ENCODE data around the gene NOS3. TPM values are rescaled to one million over a fixed set of nuclear protein-coding genes. Genes with fewer than 3 reads are reported as not detected.

Gene NOS3
- total and polyA plus RNA-seq, 2 of the 13 experiments (the other 11 are each of a cell fraction or from before 2014, with no cell fraction given), result 3.7 to 7.5 TPM

DNA sequence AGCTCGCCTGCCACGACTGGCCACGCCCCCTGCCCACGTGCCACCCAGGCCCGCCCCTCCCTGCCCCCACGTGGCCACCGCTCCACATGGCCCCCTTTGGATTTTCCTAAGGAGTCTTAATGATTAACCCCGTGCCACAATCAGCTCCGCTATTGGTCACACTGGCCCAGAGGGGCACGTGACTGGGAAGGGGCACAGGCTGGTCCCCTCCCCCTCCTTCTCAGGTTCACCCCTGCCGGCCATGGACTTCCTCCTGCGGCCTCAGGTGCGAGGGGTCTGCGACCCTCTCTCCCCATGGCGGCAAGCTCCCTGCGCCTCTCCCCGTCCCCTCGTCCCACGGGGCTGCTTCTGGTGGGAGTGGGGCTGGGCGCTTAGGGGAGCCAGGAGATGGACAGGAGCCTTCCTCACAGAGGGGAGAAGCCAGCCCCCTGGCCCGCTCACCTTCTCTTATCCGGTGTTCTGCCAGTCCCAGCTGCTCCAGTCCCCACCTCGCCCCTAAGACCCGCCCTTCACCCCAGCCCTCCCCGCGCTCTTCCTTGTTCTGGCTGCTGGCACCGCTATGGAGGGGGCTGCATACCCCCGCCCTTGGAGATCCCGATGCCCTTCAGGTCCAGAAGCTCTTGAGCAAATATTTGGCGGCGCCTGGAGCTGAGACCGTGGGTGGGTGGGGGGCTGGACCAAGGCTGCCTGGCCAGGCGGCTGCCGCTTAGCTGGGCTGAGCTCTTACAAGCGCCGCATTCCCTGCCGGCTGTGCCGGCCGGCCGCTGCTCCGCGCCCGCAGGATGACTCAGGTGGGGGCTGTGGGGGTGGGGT lies 71.8 kb downstream of the NOS3 start (continued):
- TF ChIP-seq ZNF788 (CRISPR knock-in tag; IDR thresholded peaks at IDR 0.05; ENCODE audit: borderline replicate concordance), result peak; percentile 28; the same call in 1 of the 2 replicates
- no peak for TF ChIP-seq PHF5A (CRISPR knock-in tag; IDR thresholded peaks at IDR 0.05; ENCODE audit: low read depth, unreplicated experiment)
- no peak for TF ChIP-seq MAFG (CRISPR knock-in tag; IDR thresholded peaks at IDR 0.05)
- TF ChIP-seq, protein P1, sequence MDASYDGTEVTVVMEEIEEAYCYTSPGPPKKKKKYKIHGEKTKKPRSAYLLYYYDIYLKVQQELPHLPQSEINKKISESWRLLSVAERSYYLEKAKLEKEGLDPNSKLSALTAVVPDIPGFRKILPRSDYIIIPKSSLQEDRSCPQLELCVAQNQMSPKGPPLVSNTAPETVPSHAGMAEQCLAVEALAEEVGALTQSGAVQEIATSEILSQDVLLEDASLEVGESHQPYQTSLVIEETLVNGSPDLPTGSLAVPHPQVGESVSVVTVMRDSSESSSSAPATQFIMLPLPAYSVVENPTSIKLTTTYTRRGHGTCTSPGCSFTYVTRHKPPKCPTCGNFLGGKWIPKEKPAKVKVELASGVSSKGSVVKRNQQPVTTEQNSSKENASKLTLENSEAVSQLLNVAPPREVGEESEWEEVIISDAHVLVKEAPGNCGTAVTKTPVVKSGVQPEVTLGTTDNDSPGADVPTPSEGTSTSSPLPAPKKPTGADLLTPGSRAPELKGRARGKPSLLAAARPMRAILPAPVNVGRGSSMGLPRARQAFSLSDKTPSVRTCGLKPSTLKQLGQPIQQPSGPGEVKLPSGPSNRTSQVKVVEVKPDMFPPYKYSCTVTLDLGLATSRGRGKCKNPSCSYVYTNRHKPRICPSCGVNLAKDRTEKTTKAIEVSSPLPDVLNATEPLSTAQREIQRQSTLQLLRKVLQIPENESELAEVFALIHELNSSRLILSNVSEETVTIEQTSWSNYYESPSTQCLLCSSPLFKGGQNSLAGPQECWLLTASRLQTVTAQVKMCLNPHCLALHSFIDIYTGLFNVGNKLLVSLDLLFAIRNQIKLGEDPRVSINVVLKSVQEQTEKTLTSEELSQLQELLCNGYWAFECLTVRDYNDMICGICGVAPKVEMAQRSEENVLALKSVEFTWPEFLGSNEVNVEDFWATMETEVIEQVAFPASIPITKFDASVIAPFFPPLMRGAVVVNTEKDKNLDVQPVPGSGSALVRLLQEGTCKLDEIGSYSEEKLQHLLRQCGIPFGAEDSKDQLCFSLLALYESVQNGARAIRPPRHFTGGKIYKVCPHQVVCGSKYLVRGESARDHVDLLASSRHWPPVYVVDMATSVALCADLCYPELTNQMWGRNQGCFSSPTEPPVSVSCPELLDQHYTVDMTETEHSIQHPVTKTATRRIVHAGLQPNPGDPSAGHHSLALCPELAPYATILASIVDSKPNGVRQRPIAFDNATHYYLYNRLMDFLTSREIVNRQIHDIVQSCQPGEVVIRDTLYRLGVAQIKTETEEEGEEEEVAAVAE (CRISPR knock-in tag; IDR thresholded peaks at IDR 0.05; ENCODE audit: borderline replicate concordance), result peak; percentile 85; the same call in 1 of the 2 replicates
- TF ChIP-seq ERF (CRISPR knock-in tag; IDR thresholded peaks at IDR 0.05), result no peak
- TF ChIP-seq TSC22D2 (CRISPR knock-in tag; IDR thresholded peaks at IDR 0.05; ENCODE audit: borderline replicate concordance), result no peak
- no peak for TF ChIP-seq TOPORS (CRISPR knock-in tag; IDR thresholded peaks at IDR 0.05)
- TF ChIP-seq, protein P2, sequence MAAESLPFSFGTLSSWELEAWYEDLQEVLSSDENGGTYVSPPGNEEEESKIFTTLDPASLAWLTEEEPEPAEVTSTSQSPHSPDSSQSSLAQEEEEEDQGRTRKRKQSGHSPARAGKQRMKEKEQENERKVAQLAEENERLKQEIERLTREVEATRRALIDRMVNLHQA (CRISPR knock-in tag; IDR thresholded peaks at IDR 0.05), result no peak
- TF ChIP-seq ZNF792 (CRISPR knock-in tag; IDR thresholded peaks at IDR 0.05), result 0 out of 2 replicates have a peak, but pooled peaks have one; percentile 12
- 0 out of 2 replicates have a peak, but pooled peaks have one; percentile 20 for TF ChIP-seq SIX1 (CRISPR knock-in tag; IDR thresholded peaks at IDR 0.05; ENCODE audit: borderline replicate concordance)
- TF ChIP-seq ZFAT (CRISPR knock-in tag; conservative IDR thresholded peaks at IDR 0.05), result no peak
- no peak for TF ChIP-seq ZKSCAN8 (CRISPR knock-in tag; IDR thresholded peaks at IDR 0.05; ENCODE audit: borderline replicate concordance)
- TF ChIP-seq SOX6 (IDR thresholded peaks at IDR 0.05), result no peak
- TF ChIP-seq SOX6 (CRISPR knock-in tag; IDR thresholded peaks at IDR 0.05), result peak; percentile 59
- TF ChIP-seq ZNF136 (CRISPR knock-in tag; IDR thresholded peaks at IDR 0.05; ENCODE audit: low read depth), result 0 out of 2 replicates have a peak, but pooled peaks have one; percentile 27
- no peak for TF ChIP-seq SUZ12 (IDR thresholded peaks at IDR 0.05; ENCODE audit: low read depth, low read length)
- TF ChIP-seq RARA (CRISPR knock-in tag; IDR thresholded peaks at IDR 0.05), result peak; percentile 38
- no peak for TF ChIP-seq SMAD1 (CRISPR knock-in tag; IDR thresholded peaks at IDR 0.05; ENCODE audit: borderline replicate concordance, low read depth)
- peak; percentile 17 for TF ChIP-seq HOXD1 (CRISPR knock-in tag; IDR thresholded peaks at IDR 0.05)
- TF ChIP-seq HES4 (CRISPR knock-in tag; IDR thresholded peaks at IDR 0.05; ENCODE audit: borderline replicate concordance), result peak; percentile 76
- TF ChIP-seq HNRNPUL1 (IDR thresholded peaks at IDR 0.05; ENCODE audit: low read depth, low read length), result peak; percentile 76; the same call in 1 of the 2 replicates
- TF ChIP-seq ZBTB7A (CRISPR knock-in tag; IDR thresholded peaks at IDR 0.05), result peak; percentile 95
- TF ChIP-seq ZNF430 (CRISPR knock-in tag; IDR thresholded peaks at IDR 0.05), result peak; percentile 25; the same call in 1 of the 2 replicates
- TF ChIP-seq MXD4 (CRISPR knock-in tag; IDR thresholded peaks at IDR 0.05), result peak; percentile 75; the same call in 1 of the 2 replicates
- TF ChIP-seq MBD4 (IDR thresholded peaks at IDR 0.05; ENCODE audit: borderline replicate concordance, low read length), result no peak
- TF ChIP-seq ZFP1 (CRISPR knock-in tag; IDR thresholded peaks at IDR 0.05), result 0 out of 2 replicates have a peak, but pooled peaks have one; percentile 33
- TF ChIP-seq RFXAP (CRISPR knock-in tag; IDR thresholded peaks at IDR 0.05; ENCODE audit: borderline replicate concordance), result no peak
